Sigmoid colon (tissue), 4 donors: ENCODE results near the gene ASCL2.

Experiments used
- POLR2A ChIP-seq, 2 donors: fragments of 450-650 bp; IDR thresholded peaks; one replicate each; pipeline ENCODE4 v1.6.1; 2016; ENCODE audit warnings: antibody characterized with exemption in 2 of 2, mild to moderate bottlenecking in 2 of 2, moderate library complexity in 2 of 2
- POLR2AphosphoS5 ChIP-seq, 4 donors: sonication (generic); formaldehyde crosslinking; IDR thresholded peaks; one replicate each; pipeline ENCODE4 v1.6.1; 2017; ENCODE audit warnings: antibody characterized with exemption in 4 of 4
- TF ChIP-seq, protein P1 (sequence below), 4 experiments: fragments of 450-650 bp in 3 of 4; fragments of 200-600 bp in 1 of 4; IDR thresholded peaks; one replicate each; pipeline ENCODE4 v1.5.1; 2016 to 2019; ENCODE audit warnings: antibody characterized with exemption in 4 of 4, mild to moderate bottlenecking in 3 of 4, moderate library complexity in 2 of 4

DNA sequence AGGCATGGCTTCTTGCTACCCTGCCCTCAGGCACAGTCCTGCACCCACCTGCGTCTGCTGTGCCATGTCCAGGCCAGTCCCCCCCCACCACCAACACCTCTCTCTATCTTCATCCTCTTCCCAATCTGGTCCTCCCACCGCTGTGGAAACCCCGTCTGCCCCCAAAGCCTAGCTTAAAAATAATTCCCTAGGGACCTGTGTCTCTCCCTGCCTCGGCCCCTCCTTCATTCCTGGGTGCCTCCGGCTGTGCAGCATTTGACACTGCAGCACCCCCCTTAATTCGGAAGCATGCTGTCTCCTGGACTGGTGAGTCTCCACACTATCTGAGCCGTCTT lies 2.5 kb upstream of the ASCL2 start:
- TF ChIP-seq, protein P1, sequence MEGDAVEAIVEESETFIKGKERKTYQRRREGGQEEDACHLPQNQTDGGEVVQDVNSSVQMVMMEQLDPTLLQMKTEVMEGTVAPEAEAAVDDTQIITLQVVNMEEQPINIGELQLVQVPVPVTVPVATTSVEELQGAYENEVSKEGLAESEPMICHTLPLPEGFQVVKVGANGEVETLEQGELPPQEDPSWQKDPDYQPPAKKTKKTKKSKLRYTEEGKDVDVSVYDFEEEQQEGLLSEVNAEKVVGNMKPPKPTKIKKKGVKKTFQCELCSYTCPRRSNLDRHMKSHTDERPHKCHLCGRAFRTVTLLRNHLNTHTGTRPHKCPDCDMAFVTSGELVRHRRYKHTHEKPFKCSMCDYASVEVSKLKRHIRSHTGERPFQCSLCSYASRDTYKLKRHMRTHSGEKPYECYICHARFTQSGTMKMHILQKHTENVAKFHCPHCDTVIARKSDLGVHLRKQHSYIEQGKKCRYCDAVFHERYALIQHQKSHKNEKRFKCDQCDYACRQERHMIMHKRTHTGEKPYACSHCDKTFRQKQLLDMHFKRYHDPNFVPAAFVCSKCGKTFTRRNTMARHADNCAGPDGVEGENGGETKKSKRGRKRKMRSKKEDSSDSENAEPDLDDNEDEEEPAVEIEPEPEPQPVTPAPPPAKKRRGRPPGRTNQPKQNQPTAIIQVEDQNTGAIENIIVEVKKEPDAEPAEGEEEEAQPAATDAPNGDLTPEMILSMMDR (IDR thresholded peaks at IDR 0.05): no peak
- no peak for TF ChIP-seq POLR2A (IDR thresholded peaks at IDR 0.05)
- no peak for TF ChIP-seq POLR2AphosphoS5 (IDR thresholded peaks at IDR 0.05)
